GM23248 (cell line): ENCODE data around the gene HADHA.

Experiments used
- EZH2 ChIP-seq: fragments of 200-600 bp; sonication (generic); IDR thresholded peaks from 2 replicates; pipeline ENCODE4 v1.6.1; 2018; ENCODE audit warnings: antibody characterized with exemption, mild to moderate bottlenecking; ENCODE audit not compliant: insufficient read depth, poor library complexity, severe bottlenecking
- EZH2phosphoT487 ChIP-seq: fragments of 200-600 bp; sonication (generic); IDR thresholded peaks from 2 replicates; pipeline ENCODE4 v1.6.1; 2018; ENCODE audit warnings: antibody characterized with exemption, moderate library complexity, mild to moderate bottlenecking, low read depth; ENCODE audit not compliant: insufficient read depth

- no peak for TF ChIP-seq EZH2phosphoT487
- no peak for TF ChIP-seq EZH2
Observed at GRCh38 chr2:26189751-26190150, 54.7 kb downstream of the HADHA start.
